Ascending aorta (tissue), 2 donors: Measurements from ENCODE around the gene GATB. TPM values are rescaled to one million over a fixed set of nuclear protein-coding genes. Genes with fewer than 3 reads are reported as not detected.

Source experiments
- DNase-seq, 2 donors: peaks; one replicate each; pipeline ENCODE4 v3.0.0-alpha.2; 2019; ENCODE audit warnings: low spot score in 2 of 2
- H3K27ac ChIP-seq, 2 donors: fragments of 200-600 bp; sonication (generic); one replicate each; pipeline ENCODE4 v1.5.1; 2016 to 2017; ENCODE audit warnings: mild to moderate bottlenecking in 1 of 2
- H3K27me3 ChIP-seq: fragments of 200-600 bp; sonication (generic); one replicate; pipeline ENCODE4 v1.5.1; 2017
- H3K36me3 ChIP-seq, 2 donors: fragments of 200-600 bp; sonication (generic); one replicate each; pipeline ENCODE4 v1.5.1; 2016
- H3K4me1 ChIP-seq, 2 donors: fragments of 200-600 bp; sonication (generic); one replicate each; pipeline ENCODE4 v1.5.1; 2016 to 2017; ENCODE audit warnings: mild to moderate bottlenecking in 1 of 2
- H3K4me3 ChIP-seq, 2 donors: fragments of 200-600 bp; sonication (generic); one replicate each; pipeline ENCODE4 v1.5.1; 2016 to 2017; ENCODE audit warnings: mild to moderate bottlenecking in 1 of 2
- H3K9me3 ChIP-seq, 2 donors: fragments of 200-600 bp; sonication (generic); one replicate each; pipeline ENCODE4 v1.5.1; 2016
- intact Hi-C: fragments of 100-400 bp; cut with DNase I; formaldehyde crosslinking; loops from one replicate; pipeline ENCODE4 v1.15.1; 2023
- total RNA-seq: library from RNA; depleted of rRNA; stranded (reverse); fragments of >200 nt; gene quantifications from one replicate; pipeline ENCODE4 v1.1.0, GENCODE V29; 2016
- TF ChIP-seq, protein P1 (sequence below), 3 experiments: fragments of 200-600 bp in 2 of 3; fragments of 450-650 bp in 1 of 3; sonication (generic) in 2 of 3; IDR thresholded peaks; one replicate each; pipeline ENCODE4 v1.5.1; 2016 to 2019; ENCODE audit warnings: antibody characterized with exemption in 3 of 3, mild to moderate bottlenecking in 1 of 3, moderate library complexity in 1 of 3

GATB gene
- total RNA-seq, 1 donor from 2014 or later = 16.7 TPM

DNA sequence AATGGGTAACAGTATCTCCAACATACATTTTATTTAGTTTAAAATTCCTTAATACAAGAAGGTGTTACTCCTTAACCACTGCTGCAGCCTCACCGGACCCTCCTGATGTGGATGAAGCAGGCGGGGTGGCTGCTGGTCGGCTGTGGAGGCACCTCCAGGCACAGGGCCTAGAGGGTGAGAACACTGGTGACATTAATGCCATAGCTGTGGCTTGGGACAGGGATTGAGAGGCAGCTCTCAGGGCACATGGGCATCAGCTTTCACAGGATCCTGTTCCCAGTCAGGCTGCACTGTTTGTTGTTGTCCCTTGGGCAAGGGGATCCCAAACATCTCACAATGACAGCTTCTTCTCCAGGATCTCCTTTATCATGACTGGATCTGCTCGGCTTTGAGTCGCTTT lies 90.0 kb downstream of the GATB start:
- Histone ChIP-seq H3K4me3 (no peak overlapping the region), H3K4me1 (no peaks in the 10 kb centered on the region), H3K9me3 (no peaks in the 10 kb centered on the region), H3K27me3 (no peaks in the 10 kb centered on the region), H3K27ac (no peak overlapping the region), H3K36me3 (no peaks in the 10 kb centered on the region)
- TF ChIP-seq, protein P1, sequence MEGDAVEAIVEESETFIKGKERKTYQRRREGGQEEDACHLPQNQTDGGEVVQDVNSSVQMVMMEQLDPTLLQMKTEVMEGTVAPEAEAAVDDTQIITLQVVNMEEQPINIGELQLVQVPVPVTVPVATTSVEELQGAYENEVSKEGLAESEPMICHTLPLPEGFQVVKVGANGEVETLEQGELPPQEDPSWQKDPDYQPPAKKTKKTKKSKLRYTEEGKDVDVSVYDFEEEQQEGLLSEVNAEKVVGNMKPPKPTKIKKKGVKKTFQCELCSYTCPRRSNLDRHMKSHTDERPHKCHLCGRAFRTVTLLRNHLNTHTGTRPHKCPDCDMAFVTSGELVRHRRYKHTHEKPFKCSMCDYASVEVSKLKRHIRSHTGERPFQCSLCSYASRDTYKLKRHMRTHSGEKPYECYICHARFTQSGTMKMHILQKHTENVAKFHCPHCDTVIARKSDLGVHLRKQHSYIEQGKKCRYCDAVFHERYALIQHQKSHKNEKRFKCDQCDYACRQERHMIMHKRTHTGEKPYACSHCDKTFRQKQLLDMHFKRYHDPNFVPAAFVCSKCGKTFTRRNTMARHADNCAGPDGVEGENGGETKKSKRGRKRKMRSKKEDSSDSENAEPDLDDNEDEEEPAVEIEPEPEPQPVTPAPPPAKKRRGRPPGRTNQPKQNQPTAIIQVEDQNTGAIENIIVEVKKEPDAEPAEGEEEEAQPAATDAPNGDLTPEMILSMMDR (IDR thresholded peaks at IDR 0.05) = no peak
- intact Hi-C loops = no loop called here
- no peak for DNase-seq

- Histone ChIP-seq H3K4me3 (no peak overlapping the region), H3K9me3 (no peaks in the 10 kb centered on the region), H3K36me3 (no peaks in the 10 kb centered on the region), H3K27ac (no peak overlapping the region), H3K27me3 (no peaks in the 10 kb centered on the region), H3K4me1 (no peaks in the 10 kb centered on the region)
- intact Hi-C loops = no loop called here
- DNase-seq = no peak
- TF ChIP-seq, protein P1 (IDR thresholded peaks at IDR 0.05) = no peak
These were observed 90.8 kb downstream of the GATB start for GRCh38 chr4:151669990-151670389.

DNA sequence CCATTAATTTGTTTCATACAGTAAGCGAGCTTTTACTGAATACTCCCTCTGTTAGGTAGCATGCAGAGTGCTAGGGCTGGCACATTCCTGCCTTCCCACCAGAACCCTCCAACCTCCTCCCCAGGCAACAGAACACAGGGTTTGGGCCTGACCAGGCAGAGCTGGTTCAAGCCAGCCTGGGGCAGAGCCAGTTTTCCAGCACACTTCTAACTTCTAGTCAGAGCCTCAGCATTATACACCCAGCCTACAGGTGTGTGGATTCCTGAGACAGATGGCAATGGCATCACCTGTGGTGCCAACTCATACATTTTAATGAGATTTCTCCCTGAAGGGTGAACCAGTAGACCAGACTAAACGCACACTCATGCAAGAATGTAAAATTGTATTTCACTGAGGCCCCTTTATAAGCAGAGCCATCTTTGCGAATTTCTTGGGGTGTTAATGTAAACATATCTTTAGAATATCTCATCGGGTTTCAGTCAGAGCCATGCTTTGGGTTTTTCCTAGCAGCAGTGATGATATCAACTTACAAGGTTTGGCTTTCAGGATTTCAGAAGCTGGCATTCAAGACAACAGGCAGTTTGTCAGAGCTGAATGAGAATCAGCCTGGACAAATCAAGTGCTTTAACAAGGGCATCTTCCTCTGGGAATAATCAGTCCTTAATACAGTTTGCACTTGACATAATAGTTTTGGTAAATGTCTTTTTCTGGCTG lies 92.0 kb downstream of the GATB start:
- no peaks in the 10 kb centered on the region for H3K36me3 ChIP-seq
- DNase-seq = no peak
- TF ChIP-seq, protein P1 (IDR thresholded peaks at IDR 0.05) = no peak

GRCh38 chr4:151667666-151668065 lies 93.1 kb downstream of the GATB start:
- intact Hi-C loops = no loop called here
- H3K4me3 ChIP-seq = no peak overlapping the region
- no peaks in the 10 kb centered on the region for H3K36me3 ChIP-seq
- H3K9me3 ChIP-seq = no peaks in the 10 kb centered on the region
- H3K27me3 ChIP-seq = no peaks in the 10 kb centered on the region
- no peak for DNase-seq
- H3K27ac ChIP-seq = no peak overlapping the region
- TF ChIP-seq, protein P1 (IDR thresholded peaks at IDR 0.05) = no peak
- H3K4me1 ChIP-seq = no peaks in the 10 kb centered on the region

More for the DNA sequence above, 92.0 kb downstream of the GATB start:
- Histone ChIP-seq H3K9me3 (no peaks in the 10 kb centered on the region), H3K27ac (no peak overlapping the region), H3K27me3 (no peaks in the 10 kb centered on the region), H3K4me1 (no peaks in the 10 kb centered on the region), H3K4me3 (no peak overlapping the region)
- intact Hi-C loops = no loop called here

DNA sequence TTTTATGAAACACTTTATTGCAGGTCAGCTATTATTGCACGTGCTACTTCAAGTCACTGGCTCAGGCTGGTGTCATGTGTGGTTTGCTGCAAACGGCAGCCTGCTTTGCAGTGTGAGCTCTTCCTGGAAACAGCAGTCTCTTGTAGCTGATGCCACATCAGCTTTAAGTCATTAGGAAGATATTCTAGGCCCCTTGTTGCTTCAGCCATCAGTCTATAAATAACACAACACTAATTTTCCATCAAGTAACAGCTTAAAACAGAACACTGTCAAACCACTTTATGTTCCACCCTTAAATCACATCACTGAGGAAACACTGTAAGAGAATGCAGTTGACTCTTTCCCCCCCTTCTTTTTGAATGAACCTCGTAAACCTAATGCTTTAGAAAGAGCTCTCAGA lies 93.8 kb downstream of the GATB start:
- Histone ChIP-seq H3K27me3 (no peaks in the 10 kb centered on the region), H3K4me3 (no peak overlapping the region), H3K9me3 (no peaks in the 10 kb centered on the region), H3K36me3 (no peaks in the 10 kb centered on the region), H3K4me1 (no peaks in the 10 kb centered on the region), H3K27ac (no peak overlapping the region)
- no peak for DNase-seq
- TF ChIP-seq, protein P1 (IDR thresholded peaks at IDR 0.05) = no peak
- intact Hi-C loops = no loop called here
